EL (cell line): Measurements from ENCODE around the gene SLC41A3.
"Not testable (repeated sequence)": the region's sequence is repeated elsewhere in the genome, so short reads cannot be mapped to it uniquely, and the experiment has no call there.

Experiments used
- DNase-seq: peaks from one replicate; pipeline ENCODE4 v3.0.0-alpha.2; 2016

Gene SLC41A3

DNA sequence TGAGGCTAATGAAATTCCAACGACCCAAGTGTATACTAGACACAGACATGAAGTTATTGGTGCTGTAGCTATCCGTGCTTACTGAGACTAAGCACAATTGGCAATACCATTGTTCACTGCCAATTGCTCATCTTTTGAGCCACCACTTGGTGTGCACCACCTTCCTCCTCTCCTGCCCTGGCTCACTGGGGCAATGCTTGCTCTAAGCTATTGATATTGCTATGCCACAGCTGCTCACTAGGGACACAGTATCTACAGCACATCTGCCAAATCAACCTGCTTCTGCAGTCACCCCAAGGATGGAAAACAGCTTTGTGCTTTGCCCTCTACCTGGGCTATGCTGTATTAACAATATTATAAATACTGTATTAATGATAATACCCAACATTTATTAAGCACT is 99.0 kb downstream of the SLC41A3 start:
- DNase-seq, result not testable (repeated sequence)

GRCh38 chr3:125977104-125977503 is 106.8 kb downstream of the SLC41A3 start:
- not testable (repeated sequence) for DNase-seq

DNA sequence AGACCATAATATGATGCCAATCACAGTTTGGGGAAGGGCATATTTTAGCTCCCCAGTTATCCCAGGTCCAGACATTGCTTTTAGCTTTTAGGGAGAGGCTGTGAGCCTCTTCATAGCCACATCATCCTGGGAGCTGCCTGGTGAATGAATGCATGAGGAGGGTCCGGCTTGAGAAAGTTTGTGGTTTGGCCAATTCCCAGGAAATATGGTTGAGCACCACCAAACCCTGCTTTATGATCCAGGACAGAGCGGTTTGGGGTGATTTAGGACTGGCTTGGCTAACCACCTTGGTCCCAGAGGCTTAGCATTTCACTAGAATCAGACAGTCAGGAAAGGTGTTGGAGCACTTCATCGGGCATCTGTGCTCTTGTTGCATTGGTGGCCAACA is 107.9 kb downstream of the SLC41A3 start:
- peak; percentile 9 for DNase-seq

DNA sequence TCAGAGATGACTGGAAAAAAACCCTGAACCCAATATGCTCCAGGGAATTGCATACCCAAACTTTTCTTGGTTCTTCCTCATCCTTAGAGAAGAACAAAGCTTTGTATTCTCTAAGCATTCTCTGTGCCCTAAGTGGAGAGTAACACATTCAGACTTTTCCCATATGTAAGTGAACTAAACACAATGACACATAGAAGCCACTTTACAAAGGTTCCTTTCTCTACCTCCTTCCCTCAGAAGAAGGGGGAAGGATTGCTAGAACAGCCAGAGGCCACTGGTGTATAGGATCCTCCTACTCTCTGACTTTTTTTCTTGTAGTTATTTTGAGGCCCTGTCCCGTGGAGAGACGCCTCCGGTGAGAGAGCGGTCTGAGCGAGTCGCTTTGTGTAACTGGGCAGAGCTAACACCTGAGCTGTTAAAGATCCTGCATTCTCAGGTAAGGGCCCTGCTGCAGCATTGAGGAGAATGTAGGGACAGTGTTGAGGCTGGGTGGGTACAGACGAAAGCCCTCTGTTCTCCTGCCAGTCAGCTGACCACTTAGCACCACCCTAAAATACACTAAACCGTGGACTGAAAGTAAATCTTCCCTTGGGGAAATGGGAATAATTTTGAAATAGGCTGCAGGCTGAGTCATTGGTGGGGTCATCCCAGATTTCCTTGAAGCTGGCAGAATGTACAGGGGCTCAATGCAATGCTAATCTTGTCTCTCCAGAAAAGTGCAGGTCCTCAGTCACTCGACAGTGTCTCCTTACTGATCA is 108.5 kb downstream of the SLC41A3 start:
- peak; percentile 6 for DNase-seq

DNA sequence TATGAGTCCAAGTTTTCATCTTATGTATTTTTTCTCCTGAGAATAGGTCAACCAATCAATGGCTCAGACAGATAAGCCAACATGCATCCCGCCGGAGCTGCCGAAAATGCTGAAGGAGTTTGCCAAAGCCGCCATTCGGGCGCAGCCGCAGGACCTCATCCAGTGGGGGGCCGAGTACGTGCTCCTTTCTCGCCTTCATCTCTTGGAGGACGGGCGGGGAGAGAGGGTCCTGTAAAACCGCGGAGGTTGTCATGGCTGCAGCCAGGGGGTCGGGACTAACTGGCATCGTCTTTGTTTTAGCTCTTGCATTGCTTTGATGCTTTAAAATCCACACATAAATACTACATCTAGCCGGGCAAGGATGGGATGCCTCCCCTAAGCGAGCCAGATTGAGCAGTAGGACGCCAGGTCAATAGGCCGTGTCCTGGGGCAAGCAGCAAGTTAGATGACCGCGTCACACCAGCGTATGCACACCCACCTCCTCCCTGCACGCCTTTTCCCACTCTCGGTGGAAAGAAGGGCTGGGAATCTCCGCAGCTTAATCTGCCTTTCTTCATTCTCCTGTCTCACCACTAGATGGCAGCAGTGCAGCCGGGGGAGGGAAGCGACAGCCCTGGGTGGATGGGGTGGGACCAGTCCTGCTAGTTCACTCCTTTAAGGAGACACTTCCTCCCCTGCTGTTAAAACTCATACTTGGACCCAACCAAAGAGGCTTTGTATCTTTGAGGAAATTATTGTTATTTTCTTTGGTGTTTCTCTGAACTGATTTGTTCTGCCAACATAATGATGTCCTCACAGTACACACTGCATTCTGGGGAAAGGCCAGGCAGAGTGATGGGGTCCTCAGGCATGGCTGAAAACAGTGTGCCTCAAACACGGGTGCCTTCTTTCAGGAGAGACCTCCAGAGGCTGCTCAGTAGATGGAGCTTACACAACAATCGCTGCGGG is 111.7 kb downstream of the SLC41A3 start:
- peak; percentile 53 for DNase-seq

DNA sequence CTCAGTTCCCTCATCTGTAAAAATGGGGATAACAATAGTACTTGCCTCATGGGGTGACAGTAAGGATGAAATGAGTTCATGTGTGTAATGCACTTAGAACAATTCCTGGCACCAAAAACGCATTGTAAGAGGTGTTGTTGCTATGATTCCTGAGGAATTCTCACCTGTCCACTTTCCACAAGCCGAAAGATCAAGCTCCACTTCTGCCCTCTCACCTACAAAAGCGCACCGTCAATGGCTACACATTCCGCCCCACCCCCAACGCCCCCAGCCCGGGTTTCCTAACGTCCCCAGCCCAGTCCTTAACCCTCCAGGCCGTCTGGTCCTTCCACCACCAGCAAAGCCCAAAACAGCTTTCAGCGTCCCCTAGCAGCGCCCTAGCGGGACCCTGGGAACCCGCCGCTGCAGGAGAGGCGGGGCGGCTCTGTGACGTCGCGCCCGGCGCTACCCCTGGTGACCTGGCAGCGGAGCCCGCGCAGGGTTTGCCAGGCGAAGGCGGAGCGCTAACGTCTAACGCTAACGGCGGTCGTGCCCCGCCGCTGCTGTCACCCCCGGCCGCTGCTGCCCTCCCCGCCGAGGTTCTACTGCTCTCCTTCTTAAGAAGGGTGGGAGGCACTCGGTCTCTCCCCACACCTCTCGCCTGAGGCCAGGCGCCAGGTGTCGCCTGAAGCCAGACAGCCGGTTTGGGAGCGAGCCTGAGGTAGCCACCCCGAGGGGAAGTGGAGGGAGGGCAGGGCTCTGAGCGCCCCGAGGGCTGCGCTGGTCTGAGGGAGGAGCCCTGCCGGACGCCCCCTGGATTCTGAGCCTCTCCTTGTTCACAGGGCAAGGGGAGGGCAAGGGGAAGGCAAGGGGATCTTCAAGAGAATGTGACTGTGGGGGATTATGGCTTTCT is 115.0 kb downstream of the SLC41A3 start, which contains the start of gene ROPN1B:
ROPN1B (plus strand) TSS at position 478 of the 892 bp plus-strand sequence. CDS start 2,877 bp downstream, outside the sequence.
- not testable (repeated sequence) for DNase-seq

DNA sequence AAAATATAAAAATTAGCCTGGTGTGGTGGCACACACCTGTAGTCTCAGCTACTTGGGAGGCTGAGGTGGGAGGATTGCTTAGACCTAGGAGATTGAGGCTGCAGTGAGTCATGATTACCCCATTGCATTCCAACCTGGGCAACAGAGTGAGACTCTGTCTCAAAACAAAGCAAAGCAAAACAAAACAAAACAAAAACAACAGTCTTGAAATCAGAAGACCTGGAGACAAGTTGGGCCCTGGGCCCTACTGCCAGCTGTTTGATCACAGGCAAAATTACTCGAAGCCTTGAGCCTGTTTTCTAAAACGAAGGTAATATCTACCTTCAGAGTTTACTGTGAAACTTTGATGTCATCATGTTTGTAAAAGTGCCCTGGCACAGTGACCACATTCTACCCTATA is 115.8 kb downstream of the SLC41A3 start:
- DNase-seq, result not testable (repeated sequence)

DNA sequence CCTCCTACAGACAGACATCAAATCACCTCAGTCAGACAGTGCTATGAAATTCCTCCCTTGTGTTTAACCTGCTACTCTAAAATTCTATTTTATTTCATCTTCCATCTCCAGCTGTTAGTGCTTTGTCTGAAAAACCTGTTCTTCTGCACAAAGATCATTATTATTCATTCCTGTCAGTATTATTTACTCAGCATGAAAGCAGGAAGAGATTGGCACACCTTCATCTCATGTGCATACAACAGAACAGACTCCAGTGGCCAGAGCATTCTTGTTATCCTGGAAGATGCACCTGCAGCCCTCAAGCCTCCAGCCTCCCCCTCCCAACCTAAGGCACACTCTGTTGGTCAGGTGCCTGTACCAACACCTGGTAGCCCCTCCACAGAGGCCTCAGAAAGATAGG is 116.8 kb downstream of the SLC41A3 start:
- DNase-seq, result no peak

DNA sequence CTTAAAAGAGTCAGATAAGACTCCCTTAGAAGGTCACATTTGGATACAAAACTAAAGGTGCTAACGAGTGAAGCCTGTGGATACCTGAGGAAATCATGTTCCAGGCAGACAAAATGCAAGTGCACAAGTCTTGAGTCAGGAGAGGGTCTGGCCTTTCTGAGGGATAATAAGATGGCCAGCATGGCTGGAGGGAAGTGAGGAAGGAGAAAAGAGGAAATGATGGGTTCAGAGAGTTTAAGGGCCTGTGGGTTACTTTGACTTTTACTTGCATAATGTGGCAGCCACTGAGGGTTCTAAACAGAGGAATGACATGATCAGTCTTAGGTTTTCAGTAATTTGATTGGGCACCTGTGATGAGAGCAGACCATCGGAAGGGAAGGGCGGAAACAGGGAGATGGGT is 118.4 kb downstream of the SLC41A3 start:
- no peak for DNase-seq

- DNase-seq, result not testable (repeated sequence)
Observed at GRCh38 chr3:125963834-125964233, 120.1 kb downstream of the SLC41A3 start.

- DNase-seq, result no peak
Observed at GRCh38 chr3:125961289-125961589, 122.7 kb downstream of the SLC41A3 start.

GRCh38 chr3:125960456-125961288 is 123.3 kb downstream of the SLC41A3 start:
- DNase-seq, result no peak

DNA sequence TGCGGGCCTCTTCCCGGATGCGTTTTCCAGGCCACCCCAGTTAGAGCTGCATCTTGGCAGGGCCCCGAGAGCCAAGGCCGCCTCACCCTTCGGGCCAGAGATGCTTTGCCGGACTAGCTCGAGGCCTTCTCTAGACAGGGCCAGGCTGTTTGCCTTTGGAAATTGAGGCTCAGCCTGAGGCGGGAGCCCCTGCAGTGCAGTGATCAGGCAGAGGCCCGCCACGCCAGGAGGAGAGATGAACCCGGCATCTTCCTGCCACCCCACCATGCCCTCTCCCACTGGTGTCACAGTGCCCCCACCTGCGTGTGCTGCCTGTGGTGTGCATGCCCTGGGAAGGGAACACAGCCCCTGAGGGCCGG is 123.9 kb downstream of the SLC41A3 start:
- DNase-seq, result no peak

GRCh38 chr3:125959317-125960065 is 124.4 kb downstream of the SLC41A3 start:
- no peak for DNase-seq

DNA sequence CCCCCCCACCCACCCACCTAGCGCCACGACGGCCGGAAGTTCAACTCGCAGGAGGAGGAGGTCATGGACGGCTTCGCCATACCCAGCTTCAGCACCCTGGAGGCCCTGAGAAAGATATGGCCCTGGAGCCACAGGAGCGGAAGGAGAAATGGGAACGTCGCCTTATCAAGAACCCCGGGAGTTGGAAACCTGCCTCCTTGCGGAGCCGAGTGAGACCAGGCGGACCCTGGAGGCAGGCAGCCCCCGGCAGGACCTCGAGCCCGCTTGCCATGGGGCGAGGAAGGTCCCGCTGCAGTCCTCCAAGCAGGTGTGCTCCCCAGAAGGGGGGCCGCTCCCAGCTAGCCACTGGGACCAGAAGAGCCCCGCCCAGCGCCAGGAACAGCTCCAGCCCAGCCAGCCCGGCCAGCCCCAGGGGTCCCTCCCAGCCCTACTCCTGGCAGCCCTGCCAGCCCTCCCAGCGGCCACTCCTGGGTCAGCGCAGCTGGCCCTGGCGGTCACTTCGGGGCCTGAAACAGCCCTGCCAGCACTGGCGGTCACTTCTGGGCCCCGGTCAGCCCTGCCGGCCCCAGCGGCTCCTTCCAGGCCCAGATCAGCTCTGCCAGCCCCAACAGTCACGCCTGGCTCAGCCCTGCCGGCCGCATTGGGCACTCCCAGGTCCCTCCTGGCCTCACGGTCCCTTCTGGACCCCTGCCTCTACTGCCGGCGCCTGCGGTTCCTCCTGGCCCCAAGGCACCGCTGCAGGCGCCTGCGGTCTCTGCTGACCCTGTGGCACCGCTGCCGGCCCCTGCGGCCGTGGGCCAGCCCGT is 125.2 kb downstream of the SLC41A3 start:
- DNase-seq, result no peak

DNA sequence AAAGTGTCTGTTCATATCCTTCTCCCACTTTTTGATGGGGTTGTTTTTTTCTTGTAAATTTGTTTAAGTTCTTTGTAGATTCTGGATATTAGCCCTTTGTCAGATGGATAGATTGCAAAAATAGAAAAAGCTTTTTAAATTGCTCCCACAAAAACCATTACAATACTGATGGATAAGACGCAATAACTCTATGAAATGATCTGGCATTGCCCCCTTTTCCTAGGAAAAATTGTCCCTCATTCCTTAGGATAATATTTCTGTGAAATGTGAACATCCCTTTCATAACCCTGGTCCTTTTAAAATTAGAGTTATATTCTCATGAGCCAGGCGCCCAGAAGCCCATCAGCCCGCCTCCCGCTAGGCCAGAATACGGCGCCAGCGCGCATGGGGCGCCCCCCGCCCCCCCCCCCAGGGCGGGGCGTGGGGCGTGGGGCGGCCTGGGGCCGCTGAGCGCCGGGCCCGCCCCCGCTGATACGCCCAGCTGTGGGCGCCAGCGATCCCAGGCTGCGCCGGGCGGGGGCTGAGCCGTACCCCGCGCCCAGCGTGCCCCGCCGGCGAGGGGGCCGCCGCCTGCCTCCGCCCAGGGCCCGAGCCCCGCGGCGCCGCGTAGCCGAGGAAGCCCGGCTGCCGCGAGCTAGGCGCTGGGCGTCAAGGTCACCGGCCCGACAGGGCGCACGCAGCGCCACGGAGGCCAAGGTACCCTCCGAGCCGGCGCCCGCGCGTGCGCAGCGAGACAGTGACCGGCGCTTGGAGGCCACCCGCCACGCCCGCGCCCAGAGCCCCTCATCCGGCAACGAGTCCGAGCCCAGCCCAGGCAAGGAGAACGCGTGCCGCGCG is 126.0 kb downstream of the SLC41A3 start:
- DNase-seq, result no peak

DNA sequence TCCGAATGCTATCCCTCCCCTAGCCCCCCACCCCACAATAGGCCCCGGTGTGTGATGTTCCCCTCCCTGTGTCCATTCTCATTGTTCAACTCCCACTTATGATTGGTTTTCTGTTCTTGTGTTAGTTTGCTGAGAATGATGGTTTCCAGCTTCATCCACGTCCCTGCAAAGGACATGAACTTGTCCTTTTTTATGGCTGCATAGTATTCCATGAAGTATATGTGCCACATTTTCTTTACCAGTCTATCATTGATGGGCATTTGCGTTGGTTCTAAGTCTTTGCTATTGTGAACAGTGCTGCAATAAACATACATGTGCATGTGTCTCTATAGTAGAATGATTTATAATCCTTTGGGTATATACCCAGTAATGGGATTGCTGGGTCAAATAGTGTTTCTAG is 126.9 kb downstream of the SLC41A3 start:
- DNase-seq, result not testable (repeated sequence)
